ENCODE results near the gene SLC37A4. TPM values are rescaled to one million over a fixed set of nuclear protein-coding genes. Genes with fewer than 3 reads are reported as not detected.

The SLC37A4 gene
- total and polyA plus RNA-seq, 2 of the 8 experiments (the other 6 are each of a cell fraction or from before 2014, with no cell fraction given): 35.1 to 91.9 TPM

DNA sequence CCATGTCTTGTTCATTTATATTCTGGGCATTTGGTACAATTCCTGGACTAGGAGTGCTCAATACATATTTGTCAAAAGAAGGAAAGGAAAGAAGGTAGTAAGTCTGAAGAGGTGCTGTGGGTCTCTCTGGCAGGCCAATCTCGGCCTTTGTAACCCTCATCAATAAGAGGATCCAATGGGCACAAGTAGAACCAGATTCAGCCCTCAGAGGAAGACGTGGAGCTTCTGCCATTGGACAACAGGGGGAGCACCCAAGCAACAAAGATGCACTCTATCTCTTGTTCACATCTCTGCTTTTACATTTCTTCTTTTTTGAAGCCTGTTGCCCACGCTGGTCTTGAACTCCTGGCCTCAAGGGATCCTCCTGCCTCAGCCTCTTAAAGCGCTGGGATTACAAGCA lies 34.7 kb upstream of the SLC37A4 start (continued):
- TF ChIP-seq EP300 (IDR thresholded peaks at IDR 0.05; ENCODE audit: borderline replicate concordance in 1 of 2, low read depth in 2 of 2, low read length in 2 of 2) (no peak), SP4 (IDR thresholded peaks at IDR 0.05; ENCODE audit: low read length) (no peak)
